Measurements from ENCODE around the gene KRTAP10-10. TPM values are rescaled to one million over a fixed set of nuclear protein-coding genes. Genes with fewer than 3 reads are reported as not detected.
"Not testable (repeated sequence)": the region's sequence is repeated elsewhere in the genome, so short reads cannot be mapped to it uniquely, and the experiment has no call there.

KRTAP10-10 gene
- total and polyA plus RNA-seq, 4 donors = not detected

DNA sequence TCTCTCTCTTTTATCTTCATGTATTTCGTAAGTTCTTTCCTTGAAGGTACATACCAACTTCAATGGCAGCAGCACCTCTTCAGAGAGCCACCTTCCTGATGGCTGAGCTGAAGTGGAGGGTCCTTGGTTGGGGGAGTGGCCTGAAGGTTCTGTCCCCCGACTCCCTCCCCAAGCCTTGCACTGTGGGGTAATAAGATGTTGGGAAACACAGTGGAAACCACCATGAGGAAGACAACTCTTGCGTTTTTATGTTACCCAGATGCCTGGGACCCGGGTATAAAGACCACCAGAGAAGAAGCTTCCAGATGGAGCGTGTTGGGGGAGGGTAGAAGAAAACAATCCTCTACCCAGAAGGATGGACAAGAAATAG, 21.4 kb downstream of the KRTAP10-10 start:
- H3K36me3 ChIP-seq (ENCODE audit: control insufficient read depth in 4 of 4, insufficient read depth in 3 of 4, low read depth in 1 of 4, low read length in 3 of 4) = no peaks in the 10 kb centered on the region
- no peak for DNase-seq (ENCODE audit: low spot score)
- no peaks in the 10 kb centered on the region for H3K27me3 ChIP-seq (ENCODE audit: control insufficient read depth in 4 of 4, insufficient read depth in 4 of 4, low read length in 3 of 4)
- H3K9me3 ChIP-seq (ENCODE audit: control insufficient read depth in 4 of 4, low read length in 3 of 4) = peaks cover 0 to 5% (median 0%) of the 10 kb centered on the region in 4 donors
- TF ChIP-seq RXRA (IDR thresholded peaks at IDR 0.05) (no peak), GABPA (IDR thresholded peaks at IDR 0.05 in 1 of 2, conservative IDR thresholded peaks at IDR 0.05 in 1 of 2) (no peak), RAD21 (IDR thresholded peaks at IDR 0.05) (no peak), YY1 (IDR thresholded peaks at IDR 0.05) (no peak), TAF1 (conservative IDR thresholded peaks at IDR 0.05) (no peak), EGR1 (IDR thresholded peaks at IDR 0.05; ENCODE audit: low read depth in 2 of 2) (no peak), NR2F2 (IDR thresholded peaks at IDR 0.05) (no peak)
- TF ChIP-seq, protein P1, sequence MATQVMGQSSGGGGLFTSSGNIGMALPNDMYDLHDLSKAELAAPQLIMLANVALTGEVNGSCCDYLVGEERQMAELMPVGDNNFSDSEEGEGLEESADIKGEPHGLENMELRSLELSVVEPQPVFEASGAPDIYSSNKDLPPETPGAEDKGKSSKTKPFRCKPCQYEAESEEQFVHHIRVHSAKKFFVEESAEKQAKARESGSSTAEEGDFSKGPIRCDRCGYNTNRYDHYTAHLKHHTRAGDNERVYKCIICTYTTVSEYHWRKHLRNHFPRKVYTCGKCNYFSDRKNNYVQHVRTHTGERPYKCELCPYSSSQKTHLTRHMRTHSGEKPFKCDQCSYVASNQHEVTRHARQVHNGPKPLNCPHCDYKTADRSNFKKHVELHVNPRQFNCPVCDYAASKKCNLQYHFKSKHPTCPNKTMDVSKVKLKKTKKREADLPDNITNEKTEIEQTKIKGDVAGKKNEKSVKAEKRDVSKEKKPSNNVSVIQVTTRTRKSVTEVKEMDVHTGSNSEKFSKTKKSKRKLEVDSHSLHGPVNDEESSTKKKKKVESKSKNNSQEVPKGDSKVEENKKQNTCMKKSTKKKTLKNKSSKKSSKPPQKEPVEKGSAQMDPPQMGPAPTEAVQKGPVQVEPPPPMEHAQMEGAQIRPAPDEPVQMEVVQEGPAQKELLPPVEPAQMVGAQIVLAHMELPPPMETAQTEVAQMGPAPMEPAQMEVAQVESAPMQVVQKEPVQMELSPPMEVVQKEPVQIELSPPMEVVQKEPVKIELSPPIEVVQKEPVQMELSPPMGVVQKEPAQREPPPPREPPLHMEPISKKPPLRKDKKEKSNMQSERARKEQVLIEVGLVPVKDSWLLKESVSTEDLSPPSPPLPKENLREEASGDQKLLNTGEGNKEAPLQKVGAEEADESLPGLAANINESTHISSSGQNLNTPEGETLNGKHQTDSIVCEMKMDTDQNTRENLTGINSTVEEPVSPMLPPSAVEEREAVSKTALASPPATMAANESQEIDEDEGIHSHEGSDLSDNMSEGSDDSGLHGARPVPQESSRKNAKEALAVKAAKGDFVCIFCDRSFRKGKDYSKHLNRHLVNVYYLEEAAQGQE (IDR thresholded peaks at IDR 0.05) = no peak
- TF ChIP-seq, protein P2, sequence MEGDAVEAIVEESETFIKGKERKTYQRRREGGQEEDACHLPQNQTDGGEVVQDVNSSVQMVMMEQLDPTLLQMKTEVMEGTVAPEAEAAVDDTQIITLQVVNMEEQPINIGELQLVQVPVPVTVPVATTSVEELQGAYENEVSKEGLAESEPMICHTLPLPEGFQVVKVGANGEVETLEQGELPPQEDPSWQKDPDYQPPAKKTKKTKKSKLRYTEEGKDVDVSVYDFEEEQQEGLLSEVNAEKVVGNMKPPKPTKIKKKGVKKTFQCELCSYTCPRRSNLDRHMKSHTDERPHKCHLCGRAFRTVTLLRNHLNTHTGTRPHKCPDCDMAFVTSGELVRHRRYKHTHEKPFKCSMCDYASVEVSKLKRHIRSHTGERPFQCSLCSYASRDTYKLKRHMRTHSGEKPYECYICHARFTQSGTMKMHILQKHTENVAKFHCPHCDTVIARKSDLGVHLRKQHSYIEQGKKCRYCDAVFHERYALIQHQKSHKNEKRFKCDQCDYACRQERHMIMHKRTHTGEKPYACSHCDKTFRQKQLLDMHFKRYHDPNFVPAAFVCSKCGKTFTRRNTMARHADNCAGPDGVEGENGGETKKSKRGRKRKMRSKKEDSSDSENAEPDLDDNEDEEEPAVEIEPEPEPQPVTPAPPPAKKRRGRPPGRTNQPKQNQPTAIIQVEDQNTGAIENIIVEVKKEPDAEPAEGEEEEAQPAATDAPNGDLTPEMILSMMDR (IDR thresholded peaks at IDR 0.05; ENCODE audit: low read depth, low read length, missing input control) = no peak
- TF ChIP-seq, protein P3, sequence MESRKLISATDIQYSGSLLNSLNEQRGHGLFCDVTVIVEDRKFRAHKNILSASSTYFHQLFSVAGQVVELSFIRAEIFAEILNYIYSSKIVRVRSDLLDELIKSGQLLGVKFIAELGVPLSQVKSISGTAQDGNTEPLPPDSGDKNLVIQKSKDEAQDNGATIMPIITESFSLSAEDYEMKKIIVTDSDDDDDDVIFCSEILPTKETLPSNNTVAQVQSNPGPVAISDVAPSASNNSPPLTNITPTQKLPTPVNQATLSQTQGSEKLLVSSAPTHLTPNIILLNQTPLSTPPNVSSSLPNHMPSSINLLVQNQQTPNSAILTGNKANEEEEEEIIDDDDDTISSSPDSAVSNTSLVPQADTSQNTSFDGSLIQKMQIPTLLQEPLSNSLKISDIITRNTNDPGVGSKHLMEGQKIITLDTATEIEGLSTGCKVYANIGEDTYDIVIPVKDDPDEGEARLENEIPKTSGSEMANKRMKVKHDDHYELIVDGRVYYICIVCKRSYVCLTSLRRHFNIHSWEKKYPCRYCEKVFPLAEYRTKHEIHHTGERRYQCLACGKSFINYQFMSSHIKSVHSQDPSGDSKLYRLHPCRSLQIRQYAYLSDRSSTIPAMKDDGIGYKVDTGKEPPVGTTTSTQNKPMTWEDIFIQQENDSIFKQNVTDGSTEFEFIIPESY (IDR thresholded peaks at IDR 0.05) = no peak
- TF ChIP-seq, protein P4, sequence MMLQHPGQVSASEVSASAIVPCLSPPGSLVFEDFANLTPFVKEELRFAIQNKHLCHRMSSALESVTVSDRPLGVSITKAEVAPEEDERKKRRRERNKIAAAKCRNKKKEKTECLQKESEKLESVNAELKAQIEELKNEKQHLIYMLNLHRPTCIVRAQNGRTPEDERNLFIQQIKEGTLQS (IDR thresholded peaks at IDR 0.05) = no peak
- no peaks in the 10 kb centered on the region for H3K4me1 ChIP-seq (ENCODE audit: control insufficient read depth in 4 of 4, insufficient read depth in 4 of 4, low read length in 3 of 4)
- no peak overlapping the region for H3K4me3 ChIP-seq (ENCODE audit: low read depth in 1 of 3, low read length in 3 of 3)
- H3K9ac ChIP-seq (ENCODE audit: low read depth in 1 of 2, low read length in 2 of 2) = no peak overlapping the region
- WGBS = 79% methylated on average over 5 of the region's 5 CpGs
- H3K27ac ChIP-seq (ENCODE audit: low read depth in 1 of 2, low read length in 2 of 2) = no peak overlapping the region

DNA sequence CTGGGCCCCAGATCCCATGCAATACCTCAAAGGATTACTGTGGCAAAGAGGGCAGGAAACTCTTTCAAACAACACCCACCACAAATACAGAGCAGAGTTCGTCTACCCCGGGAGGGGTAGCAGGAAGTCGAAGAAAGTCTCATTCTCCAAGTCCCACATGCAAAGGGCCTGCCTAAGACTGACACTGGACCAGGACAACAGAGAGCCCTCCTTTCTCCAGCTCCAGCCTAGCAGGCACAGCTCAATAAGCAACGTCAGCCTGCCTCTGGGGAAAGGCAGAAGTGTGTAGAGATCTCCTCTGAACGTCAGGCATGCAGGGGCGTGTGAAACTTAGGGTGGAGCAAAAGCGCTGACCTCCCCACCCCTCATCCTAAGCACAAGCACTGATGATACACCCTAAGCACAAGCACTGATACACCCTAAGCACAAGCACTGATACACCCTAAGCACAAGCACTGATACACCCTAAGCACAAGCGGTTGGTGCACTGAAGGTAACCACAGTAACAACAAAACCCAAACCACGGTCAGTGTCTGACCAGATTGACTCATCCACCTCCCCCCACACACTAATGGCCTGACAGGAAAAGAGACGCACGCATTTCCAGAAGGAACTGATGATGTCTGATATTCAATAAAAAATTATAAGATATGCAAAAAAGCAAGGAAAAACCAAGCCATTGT, 21.9 kb downstream of the KRTAP10-10 start:
- H3K4me1 ChIP-seq (ENCODE audit: control insufficient read depth in 4 of 4, insufficient read depth in 4 of 4, low read length in 3 of 4) = no peaks in the 10 kb centered on the region
- no peak for TF ChIP-seq FOXA2 (IDR thresholded peaks at IDR 0.05)
- TF ChIP-seq FOXA1 (IDR thresholded peaks at IDR 0.05) = no peak
- TF ChIP-seq, protein P4 (IDR thresholded peaks at IDR 0.05) = no peak
- no peaks in the 10 kb centered on the region for H3K27me3 ChIP-seq (ENCODE audit: control insufficient read depth in 4 of 4, insufficient read depth in 4 of 4, low read length in 3 of 4)
- no peak overlapping the region for H3K27ac ChIP-seq (ENCODE audit: low read depth in 1 of 2, low read length in 2 of 2)
- DNase-seq (ENCODE audit: low spot score) = no peak
- no peak overlapping the region for H3K9ac ChIP-seq (ENCODE audit: low read depth in 1 of 2, low read length in 2 of 2)
- no peaks in the 10 kb centered on the region for H3K36me3 ChIP-seq (ENCODE audit: control insufficient read depth in 4 of 4, insufficient read depth in 3 of 4, low read depth in 1 of 4, low read length in 3 of 4)
- peaks cover 0 to 5% (median 0%) of the 10 kb centered on the region in 4 donors for H3K9me3 ChIP-seq (ENCODE audit: control insufficient read depth in 4 of 4, low read length in 3 of 4)
- WGBS = 51% methylated on average over 11 of the region's 11 CpGs
- H3K4me3 ChIP-seq (ENCODE audit: low read depth in 1 of 3, low read length in 3 of 3) = no peak overlapping the region

DNA sequence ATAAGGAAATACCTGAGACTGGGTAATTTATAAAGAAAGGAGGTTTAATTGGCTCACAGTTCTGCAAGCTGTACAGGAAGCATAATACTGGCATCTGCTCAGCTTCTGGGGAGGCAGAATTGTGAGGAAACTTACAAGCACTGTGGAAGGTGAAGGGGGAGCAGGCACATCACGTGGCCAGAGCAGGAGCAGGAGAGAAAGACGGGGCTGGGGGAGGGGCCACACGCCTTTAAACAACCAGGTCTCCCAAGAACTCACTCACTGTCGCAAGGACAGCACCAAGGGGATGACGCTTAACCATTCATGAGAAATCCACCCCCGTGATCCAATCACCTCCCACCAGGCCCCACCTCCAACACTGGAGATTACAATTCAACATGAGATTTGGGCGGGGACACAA, 24.4 kb downstream of the KRTAP10-10 start:
- DNase-seq (ENCODE audit: low spot score); H3K9ac ChIP-seq (ENCODE audit: low read depth in 1 of 2, low read length in 2 of 2); H3K27ac ChIP-seq (ENCODE audit: low read depth in 1 of 2, low read length in 2 of 2); H3K4me3 ChIP-seq (ENCODE audit: low read depth in 1 of 3, low read length in 3 of 3); H3K36me3 ChIP-seq (ENCODE audit: control insufficient read depth in 4 of 4, insufficient read depth in 3 of 4, low read depth in 1 of 4, low read length in 3 of 4); H3K4me1 ChIP-seq (ENCODE audit: control insufficient read depth in 4 of 4, insufficient read depth in 4 of 4, low read length in 3 of 4); H3K9me3 ChIP-seq (ENCODE audit: control insufficient read depth in 4 of 4, low read length in 3 of 4); H3K27me3 ChIP-seq (ENCODE audit: control insufficient read depth in 4 of 4, insufficient read depth in 4 of 4, low read length in 3 of 4): not testable (repeated sequence)
- 55% methylated on average over 7 of the region's 7 CpGs for WGBS

Data from liver (tissue), 9 donors.